GM18873 (cell line): Measurements from ENCODE around the gene NUPR1.
"Not testable (repeated sequence)": the region's sequence is repeated elsewhere in the genome, so short reads cannot be mapped to it uniquely, and the experiment has no call there.

Experiments
- ATAC-seq: cut with Tn5 transposase; IDR thresholded peaks from one replicate; pipeline ENCODE4 v1.9.1; 2021; ENCODE audit warnings: mild to moderate bottlenecking, moderate library complexity, moderate number of reproducible peaks; ENCODE audit not compliant: unreplicated experiment, low FRiP score

NUPR1 gene

GRCh38 chr16:28538733-28539596 lies at the start of gene NUPR1:
Gene NUPR1, minus strand, starts transcription at chr16:28538974. Its CDS starts 67 bp downstream, at chr16:28538907.
- ATAC-seq: no peak

GRCh38 chr16:28587386-28587785 lies 48.6 kb upstream of the NUPR1 start:
- no peak for ATAC-seq

GRCh38 chr16:28586466-28586865 lies 47.7 kb upstream of the NUPR1 start:
- no peak for ATAC-seq

GRCh38 chr16:28585674-28586073 lies 46.9 kb upstream of the NUPR1 start:
- no peak for ATAC-seq

GRCh38 chr16:28580726-28581315 lies 42.0 kb upstream of the NUPR1 start:
- ATAC-seq: no peak

- ATAC-seq: no peak
Measured at GRCh38 chr16:28575446-28576109, 36.8 kb upstream of the NUPR1 start.

- ATAC-seq: no peak
Measured at GRCh38 chr16:28574925-28575324, 36.2 kb upstream of the NUPR1 start.

- ATAC-seq: no peak
Measured at GRCh38 chr16:28573738-28574718, 35.3 kb upstream of the NUPR1 start.

GRCh38 chr16:28572696-28573510 lies 34.1 kb upstream of the NUPR1 start:
- no peak for ATAC-seq

GRCh38 chr16:28569968-28570752 lies 31.4 kb upstream of the NUPR1 start:
- ATAC-seq: no peak

GRCh38 chr16:28569021-28569420 lies 30.2 kb upstream of the NUPR1 start:
- ATAC-seq: no peak

GRCh38 chr16:28567292-28567691 lies 28.5 kb upstream of the NUPR1 start:
- no peak for ATAC-seq

- not testable (repeated sequence) for ATAC-seq
Measured at GRCh38 chr16:28566233-28566925, 27.6 kb upstream of the NUPR1 start.

- no peak for ATAC-seq
Measured at GRCh38 chr16:28563218-28563617, 24.4 kb upstream of the NUPR1 start.

GRCh38 chr16:28562199-28562598 lies 23.4 kb upstream of the NUPR1 start:
- no peak for ATAC-seq

- no peak for ATAC-seq
Measured at GRCh38 chr16:28561557-28562187, 22.9 kb upstream of the NUPR1 start.

GRCh38 chr16:28558456-28558855 lies 19.7 kb upstream of the NUPR1 start:
- ATAC-seq: no peak

- ATAC-seq: no peak
Measured at GRCh38 chr16:28556914-28557320, 18.1 kb upstream of the NUPR1 start.
